Liver (tissue), 9 donors: Measurements from ENCODE around the gene UGT1A9. TPM values are rescaled to one million over a fixed set of nuclear protein-coding genes. Genes with fewer than 3 reads are reported as not detected.
A peak's percentile ranks its signal among the peaks of the same experiment; 100 is the strongest.

Experiments used
- DNase-seq: peaks from one replicate; pipeline ENCODE4 v3.0.0-alpha.2; 2017; ENCODE audit warnings: low spot score
- H3K27ac ChIP-seq, 2 donors: one replicate each; pipeline ENCODE4 v1.7.0; 2013; ENCODE audit warnings: inconsistent platforms in 2 of 2, low read length in 2 of 2, control low read depth in 1 of 2, low read depth in 1 of 2, mild to moderate bottlenecking in 1 of 2
- H3K27me3 ChIP-seq, 4 donors: one replicate each; pipeline versions ENCODE4 v1.6.1 to v1.7.0; 2013; ENCODE audit warnings: low read length in 3 of 4, inconsistent platforms in 1 of 4, mild to moderate bottlenecking in 1 of 4, moderate library complexity in 1 of 4; ENCODE audit not compliant: control insufficient read depth in 4 of 4, insufficient read depth in 4 of 4
- H3K36me3 ChIP-seq, 4 donors: one replicate each; pipeline versions ENCODE4 v1.6.1 to v1.7.0; 2013; ENCODE audit warnings: low read length in 3 of 4, mild to moderate bottlenecking in 3 of 4, low read depth in 1 of 4, moderate library complexity in 1 of 4; ENCODE audit not compliant: control insufficient read depth in 4 of 4, insufficient read depth in 3 of 4
- H3K4me1 ChIP-seq, 4 donors: one replicate each; pipeline versions ENCODE4 v1.6.1 to v1.7.0; 2013; ENCODE audit warnings: low read length in 3 of 4, mild to moderate bottlenecking in 3 of 4, moderate library complexity in 1 of 4; ENCODE audit not compliant: control insufficient read depth in 4 of 4, insufficient read depth in 4 of 4
- H3K4me3 ChIP-seq, 3 donors: one replicate each; pipeline versions ENCODE4 v1.6.1 to v1.7.0; 2013; ENCODE audit warnings: low read length in 3 of 3, control low read depth in 1 of 3, low read depth in 1 of 3, mild to moderate bottlenecking in 1 of 3
- H3K9ac ChIP-seq, 2 donors: one replicate each; pipeline ENCODE4 v1.7.0; 2013; ENCODE audit warnings: low read length in 2 of 2, mild to moderate bottlenecking in 2 of 2, moderate library complexity in 2 of 2, control low read depth in 1 of 2, low read depth in 1 of 2
- H3K9me3 ChIP-seq, 4 donors: one replicate each; pipeline versions ENCODE4 v1.6.1 to v1.7.0; 2013; ENCODE audit warnings: low read length in 3 of 4; ENCODE audit not compliant: control insufficient read depth in 4 of 4
- EGR1 ChIP-seq, 2 donors: IDR thresholded peaks; 2 replicates each; pipeline ENCODE4 v1.6.1; 2016 to 2018; ENCODE audit warnings: antibody characterized with exemption in 2 of 2, low read depth in 2 of 2
- FOXA1 ChIP-seq: IDR thresholded peaks from 2 replicates; pipeline ENCODE4 v1.6.1; 2016; ENCODE audit warnings: antibody characterized with exemption
- FOXA2 ChIP-seq: IDR thresholded peaks from 2 replicates; pipeline ENCODE4 v1.6.1; 2016; ENCODE audit warnings: antibody characterized with exemption
- GABPA ChIP-seq, 2 donors: IDR thresholded peaks in 1 of 2; conservative IDR thresholded peaks in 1 of 2; 2 replicates each; pipeline ENCODE4 v1.6.1; 2016; ENCODE audit warnings: antibody characterized with exemption in 2 of 2, mild to moderate bottlenecking in 1 of 2, moderate library complexity in 1 of 2
- HNF4A ChIP-seq, 2 donors: conservative IDR thresholded peaks; 2 replicates each; pipeline ENCODE4 v1.6.1; 2016; ENCODE audit warnings: antibody characterized with exemption in 2 of 2, mild to moderate bottlenecking in 2 of 2
- HNF4G ChIP-seq: IDR thresholded peaks from 2 replicates; pipeline ENCODE4 v1.6.1; 2016; ENCODE audit warnings: antibody characterized with exemption
- JUND ChIP-seq, 2 donors: IDR thresholded peaks; 2 replicates each; pipeline ENCODE4 v1.6.1; 2016; ENCODE audit warnings: antibody characterized with exemption in 2 of 2
- NR2F2 ChIP-seq: IDR thresholded peaks from 2 replicates; pipeline ENCODE4 v1.6.1; 2016; ENCODE audit warnings: antibody characterized with exemption
- RAD21 ChIP-seq, 2 donors: IDR thresholded peaks; 2 replicates each; pipeline ENCODE4 v1.6.1; 2016; ENCODE audit warnings: antibody characterized with exemption in 2 of 2, mild to moderate bottlenecking in 2 of 2
- REST ChIP-seq: IDR thresholded peaks from 2 replicates; pipeline ENCODE4 v1.6.1; 2016; ENCODE audit warnings: antibody characterized with exemption, mild to moderate bottlenecking
- RXRA ChIP-seq, 2 donors: IDR thresholded peaks; 2 replicates each; pipeline ENCODE4 v1.6.1; 2017 to 2018; ENCODE audit warnings: antibody characterized with exemption in 2 of 2, mild to moderate bottlenecking in 1 of 2
- SP1 ChIP-seq: IDR thresholded peaks from 2 replicates; pipeline ENCODE4 v1.6.1; 2018; ENCODE audit warnings: antibody characterized with exemption, mild to moderate bottlenecking
- TAF1 ChIP-seq: conservative IDR thresholded peaks from 2 replicates; pipeline ENCODE4 v1.6.1; 2016; ENCODE audit warnings: antibody characterized with exemption, mild to moderate bottlenecking
- YY1 ChIP-seq: IDR thresholded peaks from 2 replicates; pipeline ENCODE4 v1.6.1; 2016; ENCODE audit warnings: antibody characterized with exemption, mild to moderate bottlenecking
- ZBTB33 ChIP-seq: IDR thresholded peaks from 2 replicates; pipeline ENCODE4 v1.6.1; 2016; ENCODE audit warnings: antibody characterized with exemption
- WGBS: extraction: QIAGEN DNeasy Blood & Tissue Kit; methylation state at CpG from one replicate; pipeline ENCODE4 v1.1.7; 2013; 5-methylcytosine and 5-hydroxymethylcytosine counted together
- polyA plus RNA-seq, 2 donors: library from polyadenylated mRNA; stranded (reverse) in 1 of 2; unstranded in 1 of 2; fragments of 200-250 nt in 1 of 2; fragments of >200 nt in 1 of 2; fragmentation: Nextera tagmentation in 1 of 2; extraction: Ambion mirVana in 1 of 2; gene quantifications; one replicate each; pipeline versions ENCODE4 v1.2.1 to v1.2.3, GENCODE V29; 2013 to 2015
- total RNA-seq, 2 donors: library from RNA; depleted of rRNA; stranded (reverse); fragments of >200 nt; gene quantifications; one replicate each; pipeline ENCODE4 v1.2.3, GENCODE V29; 2014
- TF ChIP-seq, protein P1 (sequence below): IDR thresholded peaks from 2 replicates; pipeline ENCODE4 v1.6.1; 2016; ENCODE audit warnings: antibody characterized with exemption
- donor health status: healthy.
- donor health status: healthy.
- donor health status: healthy.
- donor health status: healthy.
- donor health status: healthy.

The UGT1A9 gene
- total and polyA plus RNA-seq, 4 donors = 14.3 to 62.3 (median 23.8) TPM; not detected in 1

DNA sequence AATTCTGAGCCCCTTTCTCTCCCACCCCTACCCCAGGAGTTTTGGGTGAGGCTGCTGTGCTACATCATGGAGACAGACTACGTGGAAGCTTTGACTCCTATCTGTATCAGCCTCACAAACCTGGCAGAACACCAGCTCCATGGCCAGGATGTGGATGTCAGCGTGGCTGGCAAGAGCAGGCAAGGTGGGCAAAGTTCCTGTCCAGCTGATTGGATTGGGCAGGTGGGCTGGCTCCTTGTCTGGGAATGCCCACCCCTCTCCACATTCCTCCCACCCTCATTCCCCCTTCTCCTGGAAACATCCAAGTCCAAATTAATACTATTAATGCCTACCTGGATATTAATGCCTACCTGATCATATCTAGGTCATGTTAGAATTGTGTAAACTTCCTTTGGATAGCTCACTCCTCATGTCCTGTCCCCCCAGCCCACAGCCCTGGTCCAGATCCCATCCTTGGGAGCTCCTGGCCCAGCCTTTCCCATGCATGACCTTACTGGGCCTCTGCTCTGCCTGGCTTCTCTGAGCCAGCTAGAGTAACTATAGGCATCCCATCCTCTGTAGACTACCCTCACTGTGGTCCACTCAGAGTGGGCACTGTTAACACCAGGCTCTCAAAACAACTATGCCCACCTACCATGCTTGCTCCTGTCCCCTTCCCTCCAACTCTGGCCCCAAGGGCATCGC is 130.6 kb downstream of the UGT1A9 start (continued):
- TF ChIP-seq ZBTB33 (no peak), EGR1 (IDR thresholded peaks at IDR 0.05; ENCODE audit: low read depth in 2 of 2) (no peak), TAF1 (no peak), YY1 (no peak), GABPA (IDR thresholded peaks at IDR 0.05 in 1 of 2, conservative IDR thresholded peaks at IDR 0.05 in 1 of 2) (no peak), RXRA (IDR thresholded peaks at IDR 0.05) (no peak), RAD21 (IDR thresholded peaks at IDR 0.05) (no peak)

- H3K27me3 ChIP-seq = no peaks in the 10 kb centered on the region
- H3K4me3 ChIP-seq = no peak overlapping the region
- TF ChIP-seq, protein P1, sequence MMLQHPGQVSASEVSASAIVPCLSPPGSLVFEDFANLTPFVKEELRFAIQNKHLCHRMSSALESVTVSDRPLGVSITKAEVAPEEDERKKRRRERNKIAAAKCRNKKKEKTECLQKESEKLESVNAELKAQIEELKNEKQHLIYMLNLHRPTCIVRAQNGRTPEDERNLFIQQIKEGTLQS = no peak
- no peak for TF ChIP-seq GABPA (IDR thresholded peaks at IDR 0.05 in 1 of 2, conservative IDR thresholded peaks at IDR 0.05 in 1 of 2)
- TF ChIP-seq SP1 = no peak
- TF ChIP-seq RXRA (IDR thresholded peaks at IDR 0.05) = no peak
- TF ChIP-seq HNF4A (conservative IDR thresholded peaks at IDR 0.05) = no peak
- 75% methylated on average over 2 of the region's 2 CpGs for WGBS
- H3K9ac ChIP-seq = no peak overlapping the region
- peak; percentile 9 for DNase-seq
- H3K9me3 ChIP-seq = no peaks in the 10 kb centered on the region
- no peak overlapping the region for H3K27ac ChIP-seq
- H3K36me3 ChIP-seq = no peaks in the 10 kb centered on the region
- no peaks in the 10 kb centered on the region for H3K4me1 ChIP-seq
These were observed 131.7 kb downstream of the UGT1A9 start for GRCh38 chr2:233803292-233803911.

GRCh38 chr2:233803994-233804393 is 132.3 kb downstream of the UGT1A9 start:
- no peak overlapping the region for H3K9ac ChIP-seq
- TF ChIP-seq GABPA (IDR thresholded peaks at IDR 0.05 in 1 of 2, conservative IDR thresholded peaks at IDR 0.05 in 1 of 2) = no peak
- no peak for TF ChIP-seq NR2F2
- no peak for TF ChIP-seq JUND (IDR thresholded peaks at IDR 0.05)
- TF ChIP-seq EGR1 (IDR thresholded peaks at IDR 0.05; ENCODE audit: low read depth in 2 of 2) = no peak
- TF ChIP-seq FOXA1 = no peak
- TF ChIP-seq FOXA2 = no peak
- no peak for TF ChIP-seq REST
- TF ChIP-seq RXRA (IDR thresholded peaks at IDR 0.05) = no peak
- TF ChIP-seq HNF4G = no peak
- TF ChIP-seq YY1 = no peak
- peak; percentile 20 for DNase-seq
- H3K27ac ChIP-seq = no peak overlapping the region
- H3K9me3 ChIP-seq = no peaks in the 10 kb centered on the region
- H3K4me1 ChIP-seq = no peaks in the 10 kb centered on the region
- no peak overlapping the region for H3K4me3 ChIP-seq
- H3K27me3 ChIP-seq = no peaks in the 10 kb centered on the region
- 71% methylated on average over 8 of the region's 8 CpGs for WGBS
- no peaks in the 10 kb centered on the region for H3K36me3 ChIP-seq
